Muscle of leg (tissue), 11 donors: Measurements from ENCODE around the gene GALNT17. TPM values are rescaled to one million over a fixed set of nuclear protein-coding genes. Genes with fewer than 3 reads are reported as not detected.

Experiments
- DNase-seq: peaks from one replicate; pipeline ENCODE4 v3.0.0; 2013
- H3K27ac ChIP-seq: one replicate; pipeline ENCODE4 v1.5.1; 2013; ENCODE audit warnings: mild to moderate bottlenecking, low read length, control low read depth
- H3K27me3 ChIP-seq: one replicate; pipeline ENCODE4 v1.6.1; 2013; ENCODE audit warnings: low read length; ENCODE audit not compliant: control insufficient read depth, insufficient read depth
- H3K36me3 ChIP-seq: one replicate; pipeline ENCODE4 v1.6.1; 2013; ENCODE audit warnings: low read length; ENCODE audit not compliant: control insufficient read depth, insufficient read depth
- H3K4me1 ChIP-seq: one replicate; pipeline ENCODE4 v1.6.1; 2013; ENCODE audit warnings: low read length; ENCODE audit not compliant: control insufficient read depth, insufficient read depth
- H3K4me3 ChIP-seq: one replicate; pipeline ENCODE4 v1.5.1; 2013; ENCODE audit warnings: low read length, control low read depth
- H3K9me3 ChIP-seq: replicated peaks from 2 replicates; pipeline ENCODE4 v1.6.1; 2013; ENCODE audit warnings: low read depth, low read length; ENCODE audit not compliant: control insufficient read depth
- WGBS: methylation state at CpG from one replicate; pipeline ENCODE4 v1.1.5; 2013; ENCODE audit warnings: missing lambda C conversion rate; ENCODE audit not compliant: insufficient coverage; 5-methylcytosine and 5-hydroxymethylcytosine counted together
- polyA plus RNA-seq, 8 donors: library from polyadenylated mRNA; unstranded; fragments of 120-200 nt; gene quantifications; one replicate each; pipeline versions ENCODE4 v1.2.1 to v1.2.3, GENCODE V29; 2013; ENCODE audit warnings: inconsistent platforms in 1 of 8, low replicate concordance in 1 of 8; ENCODE audit not compliant: insufficient read length in 8 of 8, insufficient read depth in 1 of 8
- total RNA-seq: library from RNA; stranded (reverse); fragments of 120-200 nt; gene quantifications from one replicate; pipeline ENCODE4 v1.2.4, GENCODE V29; 2013

GALNT17 gene
- total and polyA plus RNA-seq, 9 donors, result 22.5 to 40.0 (median 29.5) TPM

- Histone ChIP-seq H3K4me1 (peaks cover 29% of the 10 kb centered on the region), H3K27ac (peak overlapping the region; percentile 9), H3K4me3 (peak overlapping the region; percentile 64), H3K9me3 (no peaks in the 10 kb centered on the region), H3K36me3 (no peaks in the 10 kb centered on the region), H3K27me3 (peaks cover 33% of the 10 kb centered on the region)
- peak; percentile 61 for DNase-seq
- under 1% methylated on average over 84 of the region's 88 CpGs for WGBS
These were observed 660 bp downstream of the GALNT17 start for GRCh38 chr7:71132377-71133231.

- peak; percentile 30 for DNase-seq
- no peaks in the 10 kb centered on the region for H3K36me3 ChIP-seq
- no peaks in the 10 kb centered on the region for H3K9me3 ChIP-seq
- peak overlapping the region; percentile 64 for H3K4me3 ChIP-seq
- H3K27me3 ChIP-seq, result peaks cover 33% of the 10 kb centered on the region
- H3K4me1 ChIP-seq, result peaks cover 29% of the 10 kb centered on the region
- H3K27ac ChIP-seq, result peak overlapping the region; percentile 29
- WGBS, result 5% methylated on average over 16 of the region's 17 CpGs
These were observed 1.3 kb downstream of the GALNT17 start for GRCh38 chr7:71133232-71133622.

DNA sequence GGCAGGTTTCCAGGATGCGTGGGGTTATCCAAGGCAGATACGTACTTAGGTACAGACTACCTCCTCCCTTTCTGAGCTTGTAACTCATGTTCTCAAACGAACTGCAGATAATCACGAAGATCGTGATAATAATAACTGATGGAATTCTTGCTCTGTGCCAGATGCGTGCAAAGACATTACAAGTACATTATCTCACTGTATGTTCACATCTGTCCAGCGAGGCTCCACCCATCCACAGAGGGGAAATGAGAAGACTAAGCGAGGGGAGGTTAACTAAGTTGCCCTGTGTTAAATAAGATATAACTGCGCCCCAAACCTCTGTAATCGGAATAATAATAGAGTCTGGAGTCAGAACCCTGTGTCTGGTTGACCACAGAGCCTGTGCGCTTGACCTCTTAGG lies 1.9 kb downstream of the GALNT17 start:
- Histone ChIP-seq H3K27ac (no peak overlapping the region), H3K27me3 (peaks cover 33% of the 10 kb centered on the region), H3K9me3 (no peaks in the 10 kb centered on the region), H3K4me3 (peak overlapping the region; percentile 64), H3K4me1 (peaks cover 29% of the 10 kb centered on the region), H3K36me3 (no peaks in the 10 kb centered on the region)
- peak; percentile 80 for DNase-seq
- 71% methylated on average over 1 of the region's 11 CpGs for WGBS

GRCh38 chr7:71135116-71135515 lies 3.2 kb downstream of the GALNT17 start:
- 91% methylated on average over 3 of the region's 4 CpGs for WGBS
- DNase-seq, result peak; percentile 56
- Histone ChIP-seq H3K27me3 (peaks cover 33% of the 10 kb centered on the region), H3K4me3 (no peak overlapping the region), H3K4me1 (peaks cover 30% of the 10 kb centered on the region), H3K36me3 (peaks cover under 1% of the 10 kb centered on the region), H3K9me3 (no peaks in the 10 kb centered on the region), H3K27ac (no peak overlapping the region)

GRCh38 chr7:71135663-71136062 lies 3.7 kb downstream of the GALNT17 start:
- no peak overlapping the region for H3K4me3 ChIP-seq
- H3K4me1 ChIP-seq, result peaks cover 29% of the 10 kb centered on the region
- DNase-seq, result peak; percentile 34
- WGBS, result 43% methylated on average over 3 of the region's 4 CpGs
- peaks cover 29% of the 10 kb centered on the region for H3K27me3 ChIP-seq
- peak overlapping the region; percentile 13 for H3K27ac ChIP-seq
- H3K36me3 ChIP-seq, result peaks cover 4% of the 10 kb centered on the region
- H3K9me3 ChIP-seq, result no peaks in the 10 kb centered on the region

DNA sequence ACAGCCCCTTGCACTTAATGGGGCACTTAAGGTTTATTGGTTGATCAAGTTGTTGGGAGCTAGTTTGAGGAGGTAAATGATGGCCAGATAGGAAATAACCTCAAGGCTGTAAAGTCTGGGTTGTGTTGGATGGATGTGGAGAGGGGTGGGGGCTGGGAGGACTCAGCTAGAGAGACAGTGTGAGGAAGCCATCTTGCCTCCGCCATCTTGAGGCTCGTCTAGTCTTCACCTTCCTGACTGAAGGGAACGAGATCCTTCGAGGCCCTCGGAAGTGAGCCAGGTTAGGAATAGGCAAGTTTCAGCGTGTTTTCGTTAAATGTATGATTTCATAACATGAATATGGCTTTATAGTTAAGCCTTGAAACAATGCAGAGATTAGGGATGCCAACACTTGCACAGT lies 5.5 kb downstream of the GALNT17 start:
- no peak for DNase-seq
- H3K9me3 ChIP-seq, result no peaks in the 10 kb centered on the region

DNA sequence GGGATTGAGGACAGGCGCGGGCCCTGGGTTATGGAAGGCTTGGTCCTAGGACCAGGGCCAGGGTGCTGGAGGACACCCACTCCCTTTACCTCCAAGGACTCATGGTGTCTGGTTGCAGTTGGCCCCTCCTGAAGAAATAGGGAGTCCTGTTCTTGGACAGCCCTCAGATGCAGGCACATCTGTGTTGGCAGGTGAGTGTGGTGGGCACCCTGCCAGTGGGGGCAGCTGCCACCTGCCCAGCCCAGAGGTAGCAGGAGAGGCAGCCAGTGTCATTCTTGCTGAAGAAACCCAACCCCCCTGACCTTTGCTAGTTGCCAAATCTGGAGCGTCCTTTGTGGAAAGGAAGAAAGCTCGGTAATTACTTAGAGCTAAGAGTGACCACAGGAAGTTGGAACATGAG lies 8.3 kb downstream of the GALNT17 start:
- H3K9me3 ChIP-seq, result no peaks in the 10 kb centered on the region
- H3K4me3 ChIP-seq, result no peak overlapping the region
- H3K27ac ChIP-seq, result no peak overlapping the region
- peaks cover 4% of the 10 kb centered on the region for H3K36me3 ChIP-seq
- WGBS, result 58% methylated on average over 4 of the region's 4 CpGs
- peaks cover 16% of the 10 kb centered on the region for H3K4me1 ChIP-seq
- no peak for DNase-seq
- peaks cover 4% of the 10 kb centered on the region for H3K27me3 ChIP-seq

More for the DNA sequence above, 5.5 kb downstream of the GALNT17 start:
- Histone ChIP-seq H3K27me3 (peaks cover 16% of the 10 kb centered on the region), H3K4me1 (peaks cover 26% of the 10 kb centered on the region), H3K36me3 (peaks cover 4% of the 10 kb centered on the region), H3K27ac (no peak overlapping the region), H3K4me3 (no peak overlapping the region)
- 100% methylated on average over 1 of the region's 7 CpGs for WGBS

GRCh38 chr7:71144963-71145362 lies 13.0 kb downstream of the GALNT17 start:
- no peak overlapping the region for H3K4me3 ChIP-seq
- H3K27ac ChIP-seq, result no peak overlapping the region
- peaks cover 15% of the 10 kb centered on the region for H3K4me1 ChIP-seq
- whole genome bisulfite sequencing, result 83% methylated on average over 3 of the region's 6 CpGs
- H3K36me3 ChIP-seq, result peaks cover 6% of the 10 kb centered on the region
- DNase-seq, result no peak
- peaks cover 4% of the 10 kb centered on the region for H3K9me3 ChIP-seq
- H3K27me3 ChIP-seq, result no peaks in the 10 kb centered on the region

- H3K4me1 ChIP-seq, result peaks cover 9% of the 10 kb centered on the region
- peaks cover 6% of the 10 kb centered on the region for H3K36me3 ChIP-seq
- H3K4me3 ChIP-seq, result no peak overlapping the region
- peak; percentile 36 for DNase-seq
- no peak overlapping the region for H3K27ac ChIP-seq
- H3K9me3 ChIP-seq, result peaks cover 4% of the 10 kb centered on the region
- H3K27me3 ChIP-seq, result no peaks in the 10 kb centered on the region
- WGBS, result 30% methylated on average over 5 of the region's 24 CpGs
These were observed 14.3 kb downstream of the GALNT17 start for GRCh38 chr7:71145906-71146901.

DNA sequence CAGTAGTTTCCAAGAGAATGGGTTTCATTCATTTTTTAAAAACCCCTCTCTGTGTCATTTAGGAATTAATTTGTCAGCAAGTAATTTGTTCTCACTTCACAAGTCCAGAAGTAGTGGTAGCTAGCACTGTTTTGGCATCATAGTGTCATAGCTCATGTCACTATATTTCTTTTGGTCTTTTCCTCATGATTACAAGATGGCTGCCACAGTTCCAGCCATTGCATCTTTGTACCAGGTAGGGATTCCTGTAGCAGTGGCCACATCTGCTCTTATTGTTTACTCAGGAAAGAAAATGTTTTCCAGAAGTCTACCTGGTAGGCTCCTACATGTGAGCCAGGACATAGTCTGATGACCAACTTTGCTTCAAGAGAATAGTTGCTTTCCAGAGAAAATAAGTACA lies 16.2 kb downstream of the GALNT17 start:
- Histone ChIP-seq H3K27me3 (no peaks in the 10 kb centered on the region), H3K4me1 (peaks cover 9% of the 10 kb centered on the region), H3K9me3 (peaks cover 4% of the 10 kb centered on the region), H3K36me3 (peaks cover 6% of the 10 kb centered on the region), H3K27ac (no peak overlapping the region), H3K4me3 (no peak overlapping the region)
- no peak for DNase-seq
